Placental pericyte (primary cell): Measurements from ENCODE around the gene EXOSC9. TPM values are rescaled to one million over a fixed set of nuclear protein-coding genes. Genes with fewer than 3 reads are reported as not detected.

Experiments
- total RNA-seq: library from RNA; depleted of rRNA; stranded (reverse); fragments of >200 nt; gene quantifications from 2 replicates; pipeline ENCODE4 v1.2.3, GENCODE V29; 2012

EXOSC9 gene
- 13.6 and 58.4 TPM in 2 replicates for total RNA-seq

DNA sequence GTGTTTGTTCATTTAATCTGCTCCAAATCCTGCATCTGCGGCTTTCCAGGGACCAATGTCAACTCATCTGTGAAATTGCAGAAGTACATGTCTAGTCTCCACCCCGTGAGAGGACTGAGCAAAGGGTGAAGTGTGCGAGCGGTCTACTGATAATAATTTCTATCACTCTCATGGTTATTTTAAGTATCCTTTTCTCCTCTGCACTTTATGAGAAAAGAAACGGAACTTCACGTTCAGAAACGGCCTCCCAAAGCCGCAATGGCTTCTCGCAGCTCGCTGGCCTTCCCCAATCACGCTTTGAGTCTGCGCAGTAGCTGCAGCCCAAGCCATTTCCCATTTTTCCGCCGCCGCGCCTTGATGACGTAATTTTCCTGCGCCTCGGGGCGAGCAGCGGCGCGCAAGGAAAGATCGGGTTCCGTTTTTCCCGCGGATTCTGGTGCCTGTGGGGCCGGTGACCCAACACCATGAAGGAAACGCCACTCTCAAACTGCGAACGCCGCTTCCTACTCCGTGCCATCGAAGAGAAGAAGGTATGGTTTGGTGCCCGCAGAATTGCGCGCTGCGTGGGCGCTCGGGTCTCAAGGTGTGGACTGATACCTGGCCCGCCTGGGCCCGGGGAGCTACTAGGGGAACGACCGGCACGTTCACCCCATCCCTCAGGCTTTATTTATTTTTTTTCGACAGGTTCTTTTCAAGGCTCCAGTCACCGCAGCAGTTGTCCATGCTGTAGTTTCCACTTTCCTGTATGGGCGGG is at the start of gene EXOSC9:
Gene EXOSC9, plus strand, starts transcription at position 363 of the 754 bp plus-strand sequence. Its CDS starts 102 bp downstream, at position 465.

DNA sequence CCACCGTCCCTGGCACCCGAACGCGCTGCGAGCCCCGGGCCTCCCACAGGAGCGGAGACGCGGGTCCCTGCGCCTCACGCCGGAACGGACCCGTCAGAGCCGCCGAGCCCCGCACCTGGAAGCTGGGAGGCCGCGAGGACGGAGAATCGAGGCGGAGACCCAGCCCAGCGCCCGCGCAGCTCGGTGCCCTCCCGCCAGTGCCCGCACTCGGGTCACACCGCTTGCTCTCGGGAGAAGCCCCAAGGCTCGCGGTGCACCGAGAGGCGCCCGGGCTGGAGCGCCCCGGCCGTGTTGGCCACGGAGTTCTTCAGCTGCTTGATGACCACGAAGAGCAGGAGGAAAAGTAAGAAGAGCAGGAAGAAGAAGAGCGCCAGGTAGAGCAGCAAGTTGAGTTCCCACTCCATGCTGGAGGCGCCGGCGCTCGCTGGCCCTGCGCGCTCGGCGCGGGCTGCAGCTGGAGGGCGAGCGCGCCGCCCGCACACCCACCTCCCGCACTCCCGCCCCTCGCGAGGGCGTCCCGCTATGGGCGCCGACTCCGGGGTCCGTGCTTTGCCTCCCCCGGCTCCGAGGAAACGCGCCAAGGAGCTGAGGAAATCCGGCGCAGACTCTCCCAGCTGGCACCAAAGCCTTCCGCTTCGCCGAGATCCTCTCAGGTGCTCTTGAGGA is 36.3 kb upstream of the EXOSC9 start, which contains the start of gene SMIM43:
Gene SMIM43, minus strand, starts transcription at position 463 of the 666 bp plus-strand sequence. Its CDS starts 59 bp downstream, at position 404.

GRCh38 chr4:121823505-121824170 is 22.5 kb downstream of the EXOSC9 start, which contains the start of gene CCNA2:
Gene CCNA2, minus strand, starts transcription at chr4:121823883. Its CDS starts 255 bp downstream, at chr4:121823628.

Other genes with a start within 250 kb of the EXOSC9 start
- 697 and 734 TPM in 2 replicates for gene ANXA5, start 104.3 kb upstream of the EXOSC9 start, total RNA-seq
- gene SMIM43, start 36.2 kb upstream of the EXOSC9 start, total RNA-seq = 0.14 TPM in 1 of 2 replicates, not detected in the other
- gene CCNA2, start 22.6 kb downstream of the EXOSC9 start, total RNA-seq = 2.0 and 129 TPM in 2 replicates
- gene BBS7, start 69.2 kb downstream of the EXOSC9 start, total RNA-seq = 17.9 and 30.8 TPM in 2 replicates
- 1.0 TPM in 1 of 2 replicates, not detected in the other for gene TRPC3, start 150.7 kb downstream of the EXOSC9 start, total RNA-seq